ENCODE results near the gene HLA-DMB.
A peak's percentile ranks its signal among the peaks of the same experiment; 100 is the strongest.

The HLA-DMB gene

GRCh38 chr6:32905078-32905477 lies 35.8 kb downstream of the HLA-DMB start:
- DNase-seq = no peak

DNA sequence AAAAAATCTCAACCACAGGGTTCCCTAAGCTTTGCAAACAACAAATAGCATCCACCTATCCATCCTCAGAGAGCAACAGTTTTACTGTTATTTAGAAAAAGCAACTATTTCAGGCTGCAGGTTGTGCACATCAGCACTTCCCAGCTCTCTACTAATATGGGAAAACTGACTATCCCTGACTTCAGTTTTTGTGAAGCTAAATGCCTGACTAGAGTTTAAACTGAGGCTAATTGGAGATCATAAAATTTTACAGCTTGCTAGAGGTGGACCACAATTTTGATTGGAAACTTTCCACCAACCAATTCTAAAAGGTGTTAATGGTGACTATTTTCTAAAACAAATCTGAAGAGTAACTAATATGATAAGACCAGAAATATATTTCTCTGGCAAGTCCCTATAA lies 36.9 kb downstream of the HLA-DMB start:
- DNase-seq = no peak

DNA sequence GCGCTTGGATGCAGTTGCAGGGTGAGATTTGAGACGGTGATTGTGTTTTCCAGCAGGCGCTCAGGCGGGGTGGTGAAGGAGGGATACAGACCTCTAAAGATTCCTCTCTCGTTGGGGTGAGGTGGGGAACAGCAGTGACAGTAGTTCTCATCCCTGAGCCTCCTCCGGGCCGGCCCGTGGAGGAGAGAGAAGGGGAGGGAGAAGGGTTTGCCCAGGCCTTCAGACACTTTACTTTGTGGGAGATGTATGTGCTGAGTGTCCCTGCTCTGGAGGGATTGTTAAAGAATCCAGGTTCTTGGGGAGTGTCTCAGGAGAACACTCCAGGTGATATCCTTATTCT lies 45.9 kb downstream of the HLA-DMB start:
- DNase-seq = no peak

DNA sequence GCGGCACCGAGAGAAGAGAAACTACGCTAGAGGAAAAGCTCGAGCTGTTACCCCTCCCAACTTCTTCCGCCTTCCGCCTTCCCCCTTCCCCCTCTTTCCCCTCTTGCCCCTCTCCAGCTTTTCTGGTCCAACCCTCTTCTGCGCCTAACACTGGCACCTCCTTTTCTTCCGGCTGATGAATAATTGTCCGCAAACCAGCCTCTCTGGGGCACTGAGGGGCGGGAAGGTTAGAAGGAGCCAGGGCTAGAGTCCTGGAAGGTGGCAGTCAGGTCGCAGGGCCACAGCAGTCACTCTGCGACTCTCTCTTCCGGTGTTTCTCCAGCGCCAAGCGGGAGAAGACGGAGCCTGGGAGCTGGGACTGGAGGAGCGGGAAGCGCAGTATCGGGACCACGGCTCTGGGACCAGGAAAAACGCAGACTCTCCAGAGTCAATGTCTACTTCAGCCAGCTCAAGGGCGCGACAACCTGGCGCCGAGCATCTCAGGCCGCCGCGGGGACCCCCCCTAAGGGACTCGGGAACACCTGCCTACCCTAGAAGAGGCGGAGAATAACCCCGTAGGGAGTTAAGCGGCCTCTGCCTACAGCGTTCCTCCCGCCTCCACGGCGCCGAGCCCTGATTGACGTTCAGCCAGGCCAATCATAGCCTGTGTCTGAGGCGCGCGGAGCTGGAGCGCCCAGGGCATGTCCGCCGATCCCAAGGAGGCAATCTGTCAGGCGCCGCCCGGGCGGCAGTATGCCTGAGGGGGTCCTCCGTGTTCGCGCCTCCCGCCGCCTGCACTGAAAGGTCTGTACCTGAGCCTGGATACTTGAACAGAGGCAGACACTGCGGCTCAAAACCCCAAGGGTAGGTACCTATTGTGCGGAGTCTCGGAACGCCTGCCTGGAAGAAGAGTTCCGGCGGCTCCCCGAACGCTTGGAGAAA lies 46.5 kb downstream of the HLA-DMB start:
- peak; percentile 91 for DNase-seq

DNA sequence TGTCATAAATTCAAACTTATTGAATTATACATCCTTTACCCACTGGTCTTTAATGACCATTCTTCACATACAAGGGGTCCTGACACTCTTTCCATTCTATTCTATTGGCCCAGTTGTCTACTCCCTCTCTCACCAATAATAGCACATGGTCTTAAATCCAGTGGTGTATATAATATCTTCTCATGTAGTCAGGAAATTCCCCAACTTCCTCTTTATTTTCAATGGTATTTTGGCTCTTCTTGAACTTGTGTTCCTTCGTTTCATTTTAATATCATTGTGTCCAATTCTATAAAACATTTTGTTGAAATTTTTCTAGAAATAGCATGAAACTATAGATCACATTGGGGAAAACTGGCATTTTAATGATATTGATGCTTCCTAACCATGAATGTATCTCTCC lies 50.0 kb downstream of the HLA-DMB start:
- DNase-seq = no peak

GRCh38 chr6:32889533-32889932 lies 51.3 kb downstream of the HLA-DMB start:
- no peak for DNase-seq

DNA sequence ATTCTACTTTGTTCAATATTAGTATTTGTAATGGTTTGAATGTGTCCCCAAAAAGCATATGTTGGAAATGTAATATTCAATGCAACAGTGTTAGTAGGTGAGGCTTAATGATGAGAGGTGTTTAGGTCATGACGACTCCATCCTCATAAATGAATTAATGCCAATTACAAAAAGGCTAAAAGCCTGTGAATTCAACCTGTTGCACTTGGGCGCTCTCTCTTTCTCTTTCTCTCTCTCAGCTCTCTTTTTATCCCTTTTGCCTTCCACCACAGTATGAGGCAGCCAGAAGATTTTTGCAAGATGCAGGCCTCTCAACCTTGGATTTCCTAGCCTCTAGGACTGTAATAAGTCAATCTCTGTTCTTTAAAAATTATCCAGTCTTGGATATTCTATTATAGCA lies 52.3 kb downstream of the HLA-DMB start:
- DNase-seq = no peak

GRCh38 chr6:32887616-32888015 lies 53.2 kb downstream of the HLA-DMB start:
- DNase-seq = no peak

DNA sequence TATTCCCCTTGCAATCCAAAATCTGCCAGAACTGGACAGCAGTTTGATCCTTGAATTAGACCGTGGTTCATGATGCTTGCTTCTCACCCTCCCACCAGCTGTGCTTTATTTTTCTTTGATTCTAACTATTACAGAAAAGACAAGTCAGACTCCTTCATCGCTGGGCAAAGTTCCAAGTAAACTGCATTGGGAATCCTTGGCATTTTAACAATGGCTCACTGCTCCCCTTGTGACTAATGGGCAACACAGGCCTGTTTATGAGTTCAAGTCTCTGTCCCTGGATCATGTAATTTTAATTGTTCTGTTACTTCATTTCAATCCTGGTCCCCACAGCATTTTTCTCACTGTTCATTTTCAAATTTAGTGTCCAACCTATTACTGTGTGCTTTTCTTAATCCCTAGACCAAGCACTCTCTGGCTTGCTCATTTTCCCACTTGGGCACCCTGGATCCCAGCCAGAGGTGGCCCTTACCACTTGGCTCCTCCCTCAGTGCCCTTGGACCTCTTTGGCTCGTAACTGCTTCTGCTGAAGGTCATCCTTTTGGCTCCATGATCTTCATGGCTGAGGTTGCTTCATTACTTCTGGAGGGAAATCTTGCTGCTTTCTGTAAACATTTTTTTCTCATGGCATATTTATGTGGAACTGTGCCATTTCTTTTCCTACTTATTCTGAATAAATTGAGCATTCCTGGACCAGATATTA lies 54.0 kb downstream of the HLA-DMB start:
- no peak for DNase-seq

DNA sequence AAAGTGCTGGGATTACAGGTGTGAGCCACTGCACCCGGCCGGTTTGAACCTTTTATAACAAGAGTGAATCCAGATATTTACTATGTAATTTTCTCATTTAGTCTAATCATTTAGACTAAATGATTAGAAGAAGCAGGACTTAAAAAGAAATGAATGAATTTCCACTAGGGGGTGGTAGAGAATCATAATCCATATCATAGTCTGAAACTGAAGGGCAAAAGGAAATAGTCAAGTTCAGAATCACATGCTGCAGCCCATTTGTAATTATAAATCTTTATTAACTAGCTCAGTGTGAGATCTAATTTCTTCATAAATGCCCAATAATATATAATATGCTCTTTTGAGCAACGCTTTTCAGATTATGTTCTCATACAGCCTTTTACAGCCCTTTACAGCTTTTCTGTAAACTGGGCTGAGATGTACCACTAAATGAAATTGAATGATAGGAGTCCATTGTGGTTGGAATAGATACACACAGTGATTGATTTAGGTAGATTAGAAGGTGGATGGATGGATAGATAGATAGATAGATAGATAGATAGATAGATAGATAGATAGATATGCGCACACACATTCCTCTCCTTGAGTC lies 55.0 kb downstream of the HLA-DMB start:
- DNase-seq = no peak
